AG10803 (cell line): ENCODE measurements around the gene PASD1.

Experiments used
- DNase-seq: peaks from one replicate; pipeline ENCODE4 v3.0.0; 2010; ENCODE audit warnings: low read depth
- H3K4me3 ChIP-seq: 2 replicates; pipeline ENCODE4 v1.5.1; 2011; ENCODE audit warnings: mild to moderate bottlenecking, low read length, control low read depth
- CTCF ChIP-seq: conservative IDR thresholded peaks from 2 replicates; pipeline ENCODE4 v1.5.1; 2011; ENCODE audit warnings: mild to moderate bottlenecking, low read length, control low read depth, inconsistent platforms

PASD1 gene

DNA sequence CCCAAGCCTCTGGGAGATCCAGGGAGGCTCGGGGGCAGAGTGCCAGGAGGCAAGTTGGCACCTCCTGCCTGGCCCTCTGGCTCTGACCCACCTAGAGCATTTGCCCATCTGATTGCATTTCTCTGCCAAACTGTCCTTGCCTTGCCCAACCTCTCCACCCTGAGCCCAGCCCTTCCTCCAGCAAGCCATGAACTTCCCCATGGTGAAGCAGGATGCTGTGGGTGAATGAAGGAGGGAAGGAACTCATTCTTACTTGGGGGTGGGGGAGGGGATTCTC is 161.8 kb downstream of the PASD1 start:
- TF ChIP-seq CTCF = no peak
- no peak for DNase-seq
- H3K4me3 ChIP-seq = no peak overlapping the region
